ENCODE data around the gene UGGT2. TPM values are rescaled to one million over a fixed set of nuclear protein-coding genes. Genes with fewer than 3 reads are reported as not detected.
"Not testable (repeated sequence)": the region's sequence is repeated elsewhere in the genome, so short reads cannot be mapped to it uniquely, and the experiment has no call there.

Gene UGGT2
- total RNA-seq, 2 donors from 2014 or later: 37.2 to 40.9 TPM

DNA sequence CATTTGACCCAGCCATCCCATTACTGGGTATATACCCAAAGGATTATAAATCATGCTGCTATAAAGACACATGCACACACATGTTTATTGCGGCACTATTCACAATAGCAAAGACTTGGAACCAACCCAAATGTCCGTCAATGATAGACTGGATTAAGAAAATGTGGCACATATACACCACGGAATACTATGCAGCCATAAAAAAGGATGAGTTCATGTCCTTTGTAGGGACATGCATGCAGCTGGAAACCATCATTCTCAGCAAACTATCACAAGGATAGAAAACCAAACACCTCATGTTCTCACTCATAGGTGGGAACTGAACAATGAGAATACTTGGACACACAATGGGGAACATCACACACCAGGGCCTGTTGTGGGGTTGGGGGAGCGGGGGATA, 2.2 kb downstream of the UGGT2 start:
- not testable (repeated sequence) for DNase-seq; H3K9ac ChIP-seq (ENCODE audit: extremely low read depth, low read length, poor library complexity, severe bottlenecking); H3K36me3 ChIP-seq (ENCODE audit: control insufficient read depth, insufficient read depth, low read length); H3K4me1 ChIP-seq (ENCODE audit: control insufficient read depth, insufficient read depth, low read length); H3K27me3 ChIP-seq (ENCODE audit: control insufficient read depth, insufficient read depth, low read length, poor library complexity, severe bottlenecking); H3K4me3 Mint-ChIP-seq; H3K27ac ChIP-seq (ENCODE audit: low read depth, low read length); H3K4me1 Mint-ChIP-seq; H3K27ac Mint-ChIP-seq; H3K27me3 Mint-ChIP-seq (ENCODE audit: insufficient read depth); H3K4me3 ChIP-seq (ENCODE audit: low read length)
- peaks cover 29% of the 10 kb centered on the region for H3K9me3 Mint-ChIP-seq
- peaks cover 31% of the 10 kb centered on the region for H3K36me3 Mint-ChIP-seq (ENCODE audit: low read depth)
- H3K9me3 ChIP-seq (ENCODE audit: control insufficient read depth, low read length): peaks cover 12% of the 10 kb centered on the region
- WGBS, 2 experiments (ENCODE audit: insufficient coverage in 1 of 2, insufficient read length in 1 of 2): 89 to 100% methylated on average over 1 to 2 of the region's 4 CpGs

DNA sequence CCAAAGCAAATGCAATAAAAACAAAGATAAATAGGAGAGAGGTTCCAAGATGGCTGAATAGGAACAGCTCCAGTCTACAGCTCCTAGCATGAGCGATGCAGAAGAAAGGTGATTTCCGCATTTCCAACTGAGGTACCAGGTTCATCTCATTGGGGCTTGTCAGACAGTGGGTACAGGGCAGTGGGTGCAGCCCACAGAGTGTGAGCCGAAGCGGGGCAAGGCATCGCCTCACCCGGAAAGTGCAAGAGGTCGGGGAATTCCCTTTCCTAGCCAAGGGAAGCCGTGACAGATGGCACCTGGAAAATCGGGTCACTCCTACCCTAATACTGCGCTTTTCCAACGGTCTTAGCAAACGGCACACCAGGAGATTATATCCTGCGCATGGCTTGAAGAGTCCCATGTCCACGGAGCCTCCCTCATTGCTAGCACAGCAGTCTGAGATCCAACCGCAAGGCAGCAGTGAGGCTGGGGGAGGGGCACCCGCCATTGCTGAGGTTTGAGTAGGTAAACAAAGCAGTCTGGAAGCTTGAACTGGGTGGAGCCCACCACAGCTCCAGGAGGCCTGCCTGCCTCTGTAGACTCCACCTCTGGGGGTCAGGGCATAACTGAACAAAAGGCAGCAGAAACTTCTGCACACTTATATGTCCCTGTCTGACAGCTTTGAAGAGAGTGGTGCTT, 6.6 kb downstream of the UGGT2 start:
- WGBS, 2 experiments (ENCODE audit: insufficient coverage in 1 of 2, insufficient read length in 1 of 2): 94 to 99% methylated on average over 10 to 16 of the region's 16 CpGs
- H3K9ac ChIP-seq (ENCODE audit: extremely low read depth, low read length, poor library complexity, severe bottlenecking); H3K27ac Mint-ChIP-seq; H3K27me3 Mint-ChIP-seq (ENCODE audit: insufficient read depth); H3K36me3 ChIP-seq (ENCODE audit: control insufficient read depth, insufficient read depth, low read length); H3K4me1 ChIP-seq (ENCODE audit: control insufficient read depth, insufficient read depth, low read length); H3K27me3 ChIP-seq (ENCODE audit: control insufficient read depth, insufficient read depth, low read length, poor library complexity, severe bottlenecking); H3K4me3 Mint-ChIP-seq; H3K27ac ChIP-seq (ENCODE audit: low read depth, low read length); H3K4me3 ChIP-seq (ENCODE audit: low read length); H3K4me1 Mint-ChIP-seq; DNase-seq: not testable (repeated sequence)
- Mint-ChIP-seq H3K36me3 (ENCODE audit: low read depth) (peaks cover 51% of the 10 kb centered on the region), H3K9me3 (peaks cover 51% of the 10 kb centered on the region)
- peaks cover 14% of the 10 kb centered on the region for H3K9me3 ChIP-seq (ENCODE audit: control insufficient read depth, low read length)

DNA sequence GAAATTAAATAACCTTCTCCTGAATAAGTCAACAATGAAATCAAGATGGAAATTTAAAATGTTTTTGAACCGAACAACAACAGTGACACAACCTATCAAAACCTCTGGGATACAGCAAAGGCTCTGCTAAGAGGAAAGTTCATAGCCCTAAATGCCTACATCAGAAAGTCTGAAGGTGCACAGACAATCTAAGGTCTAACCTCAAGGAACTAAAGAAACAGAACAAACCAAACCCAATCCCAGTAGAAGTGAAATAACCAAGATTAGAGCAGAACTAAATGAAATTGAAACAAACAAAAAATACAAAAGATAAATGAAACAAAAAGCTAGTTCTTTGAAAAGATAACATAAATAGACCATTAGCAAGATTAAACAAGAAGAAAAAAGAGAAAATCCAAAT, 9.0 kb downstream of the UGGT2 start:
- WGBS, 2 experiments (ENCODE audit: insufficient coverage in 1 of 2, insufficient read length in 1 of 2): 94% methylated on average over 1 of the region's 1 CpG; no CpG with 5 or more reads in 1 of the 2 experiments
- H3K36me3 Mint-ChIP-seq (ENCODE audit: low read depth): peaks cover 53% of the 10 kb centered on the region

More for the DNA sequence above, 9.0 kb downstream of the UGGT2 start:
- H3K27me3 ChIP-seq (ENCODE audit: control insufficient read depth, insufficient read depth, low read length, poor library complexity, severe bottlenecking): no peaks in the 10 kb centered on the region
- peaks cover 14% of the 10 kb centered on the region for H3K9me3 ChIP-seq (ENCODE audit: control insufficient read depth, low read length)
- no peak overlapping the region for H3K9ac ChIP-seq (ENCODE audit: extremely low read depth, low read length, poor library complexity, severe bottlenecking)
- Mint-ChIP-seq H3K27ac (no peak overlapping the region), H3K4me3 (no peak overlapping the region), H3K4me1 (peaks cover 5% of the 10 kb centered on the region), H3K9me3 (peaks cover 43% of the 10 kb centered on the region), H3K27me3 (ENCODE audit: insufficient read depth) (no peaks in the 10 kb centered on the region)
- no peaks in the 10 kb centered on the region for H3K4me1 ChIP-seq (ENCODE audit: control insufficient read depth, insufficient read depth, low read length)
- H3K4me3 ChIP-seq (ENCODE audit: low read length): no peak overlapping the region
- DNase-seq: no peak
- H3K36me3 ChIP-seq (ENCODE audit: control insufficient read depth, insufficient read depth, low read length): no peaks in the 10 kb centered on the region
- TF ChIP-seq, protein P1, sequence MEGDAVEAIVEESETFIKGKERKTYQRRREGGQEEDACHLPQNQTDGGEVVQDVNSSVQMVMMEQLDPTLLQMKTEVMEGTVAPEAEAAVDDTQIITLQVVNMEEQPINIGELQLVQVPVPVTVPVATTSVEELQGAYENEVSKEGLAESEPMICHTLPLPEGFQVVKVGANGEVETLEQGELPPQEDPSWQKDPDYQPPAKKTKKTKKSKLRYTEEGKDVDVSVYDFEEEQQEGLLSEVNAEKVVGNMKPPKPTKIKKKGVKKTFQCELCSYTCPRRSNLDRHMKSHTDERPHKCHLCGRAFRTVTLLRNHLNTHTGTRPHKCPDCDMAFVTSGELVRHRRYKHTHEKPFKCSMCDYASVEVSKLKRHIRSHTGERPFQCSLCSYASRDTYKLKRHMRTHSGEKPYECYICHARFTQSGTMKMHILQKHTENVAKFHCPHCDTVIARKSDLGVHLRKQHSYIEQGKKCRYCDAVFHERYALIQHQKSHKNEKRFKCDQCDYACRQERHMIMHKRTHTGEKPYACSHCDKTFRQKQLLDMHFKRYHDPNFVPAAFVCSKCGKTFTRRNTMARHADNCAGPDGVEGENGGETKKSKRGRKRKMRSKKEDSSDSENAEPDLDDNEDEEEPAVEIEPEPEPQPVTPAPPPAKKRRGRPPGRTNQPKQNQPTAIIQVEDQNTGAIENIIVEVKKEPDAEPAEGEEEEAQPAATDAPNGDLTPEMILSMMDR (conservative IDR thresholded peaks at IDR 0.05): no peak
- H3K27ac ChIP-seq (ENCODE audit: low read depth, low read length): no peak overlapping the region

Data from endodermal cell (in vitro differentiated cells).